ENCODE measurements around the gene FAM168A. TPM values are rescaled to one million over a fixed set of nuclear protein-coding genes. Genes with fewer than 3 reads are reported as not detected.

FAM168A gene
- total RNA-seq, 2 donors from 2014 or later: 30.9 to 40.8 TPM

- no peak for DNase-seq (ENCODE audit: low spot score)
- Histone ChIP-seq H3K4me3 (no peak overlapping the region), H3K9me3 (no peaks in the 10 kb centered on the region), H3K4me1 (peaks cover 2 to 18% of the 10 kb centered on the region in 2 donors), H3K36me3 (no peaks in the 10 kb centered on the region), H3K27ac (no peak overlapping the region), H3K27me3 (no peaks in the 10 kb centered on the region)
- no peak for TF ChIP-seq CTCF (IDR thresholded peaks at IDR 0.05)
These were observed 199.2 kb downstream of the FAM168A start for GRCh38 chr11:73398721-73399120.

GRCh38 chr11:73398132-73398526 is 199.8 kb downstream of the FAM168A start:
- H3K4me1 ChIP-seq: peaks cover 2 to 18% of the 10 kb centered on the region in 2 donors
- no peaks in the 10 kb centered on the region for H3K27me3 ChIP-seq
- H3K9me3 ChIP-seq: no peaks in the 10 kb centered on the region
- no peak for TF ChIP-seq CTCF (IDR thresholded peaks at IDR 0.05)
- H3K4me3 ChIP-seq: no peak overlapping the region
- no peaks in the 10 kb centered on the region for H3K36me3 ChIP-seq
- H3K27ac ChIP-seq: no peak overlapping the region
- no peak for DNase-seq (ENCODE audit: low spot score)

GRCh38 chr11:73397468-73398131 is 200.3 kb downstream of the FAM168A start:
- H3K9me3 ChIP-seq: no peaks in the 10 kb centered on the region
- no peak for TF ChIP-seq CTCF (IDR thresholded peaks at IDR 0.05)
- H3K4me3 ChIP-seq: no peak overlapping the region
- no peak for DNase-seq (ENCODE audit: low spot score)
- no peaks in the 10 kb centered on the region for H3K36me3 ChIP-seq
- H3K4me1 ChIP-seq: peaks cover 2 to 22% of the 10 kb centered on the region in 2 donors
- H3K27me3 ChIP-seq: no peaks in the 10 kb centered on the region
- H3K27ac ChIP-seq: no peak overlapping the region

- H3K4me1 ChIP-seq: peaks cover 2 to 22% of the 10 kb centered on the region in 2 donors
- no peaks in the 10 kb centered on the region for H3K9me3 ChIP-seq
- H3K4me3 ChIP-seq: no peak overlapping the region
- H3K27ac ChIP-seq: no peak overlapping the region
- TF ChIP-seq CTCF (IDR thresholded peaks at IDR 0.05): no peak
- no peak for DNase-seq (ENCODE audit: low spot score)
- no peaks in the 10 kb centered on the region for H3K27me3 ChIP-seq
- H3K36me3 ChIP-seq: no peaks in the 10 kb centered on the region
These were observed 200.9 kb downstream of the FAM168A start for GRCh38 chr11:73396985-73397384.

- DNase-seq (ENCODE audit: low spot score): no peak
- Histone ChIP-seq H3K36me3 (no peaks in the 10 kb centered on the region), H3K27me3 (no peaks in the 10 kb centered on the region), H3K27ac (no peak overlapping the region), H3K9me3 (no peaks in the 10 kb centered on the region), H3K4me3 (no peak overlapping the region), H3K4me1 (peaks cover 2 to 22% of the 10 kb centered on the region in 2 donors)
- TF ChIP-seq CTCF (IDR thresholded peaks at IDR 0.05): no peak
These were observed 201.5 kb downstream of the FAM168A start for GRCh38 chr11:73396251-73396930.
